ENCODE measurements around the gene NPAS3. TPM values are rescaled to one million over a fixed set of nuclear protein-coding genes. Genes with fewer than 3 reads are reported as not detected.

Gene NPAS3
- polyA plus RNA-seq, 2 of the 4 experiments (the other 2 are of a cell fraction) = not detected

DNA sequence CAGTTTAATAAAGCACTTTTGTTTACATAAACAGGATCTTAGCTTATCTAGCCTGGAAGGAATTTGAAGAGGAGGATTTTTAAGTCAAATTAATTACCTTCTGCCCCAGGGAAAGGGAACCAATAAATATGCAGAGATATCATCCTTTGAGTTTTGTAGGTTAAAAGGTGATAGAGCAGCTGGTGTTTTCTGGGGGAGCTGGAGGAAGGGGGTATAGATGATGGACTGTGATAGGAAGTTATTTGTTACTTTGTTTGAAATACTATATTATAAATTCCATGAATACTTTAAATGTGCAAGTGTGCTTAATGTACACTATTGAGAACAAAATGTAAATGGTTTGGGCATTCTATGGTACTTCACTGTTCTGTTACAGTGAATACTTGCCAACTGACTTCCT is 55.2 kb downstream of the NPAS3 start:
- no peaks in the 10 kb centered on the region for H3K4me1 ChIP-seq

GRCh38 chr14:32996343-32996742 is 57.7 kb downstream of the NPAS3 start:
- H3K27ac ChIP-seq = no peak overlapping the region
- ChIA-PET CTCF (interaction anchor here (0.6 kb wide), 1 partner anchor 189 kb away, joined by 5 read pairs; no protein-coding TSS in a partner anchor), POLR2A (no interaction called here)
- no peak for ATAC-seq
- no peaks in the 10 kb centered on the region for H3K4me1 ChIP-seq
- H3K4me3 ChIP-seq = no peak overlapping the region
- WGBS (ENCODE audit: missing lambda C conversion rate) = 0% methylated on average over 1 of the region's 3 CpGs
- no peaks in the 10 kb centered on the region for H3K9me3 ChIP-seq
- FAIRE-seq = no peak
- TF ChIP-seq NPAS2 (CRISPR knock-in tag; IDR thresholded peaks at IDR 0.05; ENCODE audit: borderline replicate concordance) (no peak), HOXA7 (CRISPR knock-in tag; IDR thresholded peaks at IDR 0.05) (no peak), FOXS1 (CRISPR knock-in tag; IDR thresholded peaks at IDR 0.05) (no peak), MAZ (IDR thresholded peaks at IDR 0.05; ENCODE audit: borderline replicate concordance, low read depth, low read length) (no peak)
- no peak overlapping the region for H3K4me2 ChIP-seq
- DNase-seq (ENCODE audit: low read depth in 1 of 2, low spot score in 1 of 2) = no peak

More for the DNA sequence above, 55.2 kb downstream of the NPAS3 start:
- Histone ChIP-seq H3K27ac (no peak overlapping the region), H3K4me3 (no peak overlapping the region), H3K4me2 (no peak overlapping the region), H3K9me3 (no peaks in the 10 kb centered on the region)
- ATAC-seq = no peak
- DNase-seq (ENCODE audit: low read depth in 1 of 2, low spot score in 1 of 2) = no peak
- TF ChIP-seq POLR2A (IDR thresholded peaks at IDR 0.05; ENCODE audit: low read length) = no peak
- no peak for TF ChIP-seq MAFK (IDR thresholded peaks at IDR 0.05; ENCODE audit: partially characterized antibody)
- no peak for TF ChIP-seq HOXB13 (CRISPR knock-in tag; IDR thresholded peaks at IDR 0.05; ENCODE audit: low read depth)
- TF ChIP-seq HOXA7 (CRISPR knock-in tag; IDR thresholded peaks at IDR 0.05) = no peak
- no peak for TF ChIP-seq CHD4 (IDR thresholded peaks at IDR 0.05; ENCODE audit: borderline replicate concordance)
- TF ChIP-seq CBX2 (IDR thresholded peaks at IDR 0.05; ENCODE audit: borderline replicate concordance, low read depth) = no peak
- TF ChIP-seq BHLHE40 (IDR thresholded peaks at IDR 0.05; ENCODE audit: low read depth, low read length) = no peak
- TF ChIP-seq MAZ (IDR thresholded peaks at IDR 0.05; ENCODE audit: borderline replicate concordance, low read depth, low read length) = no peak
- TF ChIP-seq CBX8 (IDR thresholded peaks at IDR 0.05) = no peak
- CTCF ChIA-PET = no interaction called here
- FAIRE-seq = no peak
- POLR2A ChIA-PET = no interaction called here

DNA sequence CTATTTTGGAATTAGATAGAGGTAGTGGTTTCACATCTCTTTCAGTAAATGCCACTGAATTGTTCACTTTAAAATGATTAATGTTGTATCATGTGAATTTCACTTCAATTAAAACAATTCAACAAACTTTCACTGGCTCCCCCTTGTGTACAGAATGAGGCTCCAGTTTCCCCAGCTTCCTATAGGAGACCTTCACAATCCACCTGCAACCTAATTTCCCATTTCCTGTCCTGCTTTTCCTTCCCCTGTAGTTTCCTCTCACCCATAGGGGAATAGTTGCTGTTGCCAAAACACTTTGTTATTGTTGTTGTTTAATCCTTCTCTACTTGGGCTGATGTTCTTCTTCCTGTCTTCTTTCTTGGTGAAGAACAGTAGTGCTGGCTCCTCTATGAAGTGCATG is 59.8 kb downstream of the NPAS3 start:
- CTCF ChIA-PET = no interaction called here
- TF ChIP-seq CBX2 (IDR thresholded peaks at IDR 0.05; ENCODE audit: borderline replicate concordance, low read depth) (no peak), PHF8 (IDR thresholded peaks at IDR 0.05; ENCODE audit: borderline replicate concordance, low read depth) (no peak), CTCF (IDR thresholded peaks at IDR 0.05) (0 out of 3 replicates have a peak, but pooled peaks have one; percentile 7), NFE2L2 (conservative IDR thresholded peaks at IDR 0.05; ENCODE audit: low read length) (no peak), FOXS1 (CRISPR knock-in tag; IDR thresholded peaks at IDR 0.05) (no peak), MAFK (IDR thresholded peaks at IDR 0.05; ENCODE audit: partially characterized antibody) (no peak)
- TF ChIP-seq, protein P1, sequence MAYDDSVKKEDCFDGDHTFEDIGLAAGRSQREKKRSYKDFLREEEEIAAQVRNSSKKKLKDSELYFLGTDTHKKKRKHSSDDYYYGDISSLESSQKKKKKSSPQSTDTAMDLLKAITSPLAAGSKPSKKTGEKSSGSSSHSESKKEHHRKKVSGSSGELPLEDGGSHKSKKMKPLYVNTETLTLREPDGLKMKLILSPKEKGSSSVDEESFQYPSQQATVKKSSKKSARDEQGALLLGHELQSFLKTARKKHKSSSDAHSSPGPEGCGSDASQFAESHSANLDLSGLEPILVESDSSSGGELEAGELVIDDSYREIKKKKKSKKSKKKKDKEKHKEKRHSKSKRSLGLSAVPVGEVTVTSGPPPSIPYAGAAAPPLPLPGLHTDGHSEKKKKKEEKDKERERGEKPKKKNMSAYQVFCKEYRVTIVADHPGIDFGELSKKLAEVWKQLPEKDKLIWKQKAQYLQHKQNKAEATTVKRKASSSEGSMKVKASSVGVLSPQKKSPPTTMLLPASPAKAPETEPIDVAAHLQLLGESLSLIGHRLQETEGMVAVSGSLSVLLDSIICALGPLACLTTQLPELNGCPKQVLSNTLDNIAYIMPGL (CRISPR knock-in tag; IDR thresholded peaks at IDR 0.05; ENCODE audit: borderline replicate concordance) = no peak
- DNase-seq (ENCODE audit: low read depth in 1 of 2, low spot score in 1 of 2) (no peak), FAIRE-seq (no peak), ATAC-seq (no peak)
- Histone ChIP-seq H3K4me1 (no peaks in the 10 kb centered on the region), H3K9me3 (no peaks in the 10 kb centered on the region), H3K27ac (no peak overlapping the region), H3K4me2 (no peak overlapping the region), H3K4me3 (no peak overlapping the region)
- POLR2A ChIA-PET = no interaction called here

GRCh38 chr14:33009673-33010072 is 71.0 kb downstream of the NPAS3 start:
- DNase-seq (ENCODE audit: low read depth in 1 of 2, low spot score in 1 of 2) (no peak), FAIRE-seq (no peak), ATAC-seq (no peak)
- no peaks in the 10 kb centered on the region for H3K4me1 ChIP-seq
- 16% methylated on average over 3 of the region's 3 CpGs for WGBS (ENCODE audit: missing lambda C conversion rate)
- H3K27ac ChIP-seq = no peak overlapping the region
- H3K9me3 ChIP-seq = no peaks in the 10 kb centered on the region
- ChIA-PET POLR2A (no interaction called here), CTCF (no interaction called here)
- TF ChIP-seq RNF2 (IDR thresholded peaks at IDR 0.05; ENCODE audit: borderline replicate concordance, low read depth) (no peak), CEBPB (IDR thresholded peaks at IDR 0.05) (no peak), JUNB (IDR thresholded peaks at IDR 0.05) (no peak), EHF (CRISPR knock-in tag; IDR thresholded peaks at IDR 0.05) (no peak), MAFK (IDR thresholded peaks at IDR 0.05; ENCODE audit: partially characterized antibody) (no peak), KDM5A (IDR thresholded peaks at IDR 0.05) (no peak), HOXB13 (CRISPR knock-in tag; IDR thresholded peaks at IDR 0.05; ENCODE audit: low read depth) (no peak), TFCP2L1 (CRISPR knock-in tag; IDR thresholded peaks at IDR 0.05) (no peak), MAZ (IDR thresholded peaks at IDR 0.05; ENCODE audit: borderline replicate concordance, low read depth, low read length) (no peak)
- TF ChIP-seq, protein P2, sequence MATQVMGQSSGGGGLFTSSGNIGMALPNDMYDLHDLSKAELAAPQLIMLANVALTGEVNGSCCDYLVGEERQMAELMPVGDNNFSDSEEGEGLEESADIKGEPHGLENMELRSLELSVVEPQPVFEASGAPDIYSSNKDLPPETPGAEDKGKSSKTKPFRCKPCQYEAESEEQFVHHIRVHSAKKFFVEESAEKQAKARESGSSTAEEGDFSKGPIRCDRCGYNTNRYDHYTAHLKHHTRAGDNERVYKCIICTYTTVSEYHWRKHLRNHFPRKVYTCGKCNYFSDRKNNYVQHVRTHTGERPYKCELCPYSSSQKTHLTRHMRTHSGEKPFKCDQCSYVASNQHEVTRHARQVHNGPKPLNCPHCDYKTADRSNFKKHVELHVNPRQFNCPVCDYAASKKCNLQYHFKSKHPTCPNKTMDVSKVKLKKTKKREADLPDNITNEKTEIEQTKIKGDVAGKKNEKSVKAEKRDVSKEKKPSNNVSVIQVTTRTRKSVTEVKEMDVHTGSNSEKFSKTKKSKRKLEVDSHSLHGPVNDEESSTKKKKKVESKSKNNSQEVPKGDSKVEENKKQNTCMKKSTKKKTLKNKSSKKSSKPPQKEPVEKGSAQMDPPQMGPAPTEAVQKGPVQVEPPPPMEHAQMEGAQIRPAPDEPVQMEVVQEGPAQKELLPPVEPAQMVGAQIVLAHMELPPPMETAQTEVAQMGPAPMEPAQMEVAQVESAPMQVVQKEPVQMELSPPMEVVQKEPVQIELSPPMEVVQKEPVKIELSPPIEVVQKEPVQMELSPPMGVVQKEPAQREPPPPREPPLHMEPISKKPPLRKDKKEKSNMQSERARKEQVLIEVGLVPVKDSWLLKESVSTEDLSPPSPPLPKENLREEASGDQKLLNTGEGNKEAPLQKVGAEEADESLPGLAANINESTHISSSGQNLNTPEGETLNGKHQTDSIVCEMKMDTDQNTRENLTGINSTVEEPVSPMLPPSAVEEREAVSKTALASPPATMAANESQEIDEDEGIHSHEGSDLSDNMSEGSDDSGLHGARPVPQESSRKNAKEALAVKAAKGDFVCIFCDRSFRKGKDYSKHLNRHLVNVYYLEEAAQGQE (IDR thresholded peaks at IDR 0.05) = no peak
- TF ChIP-seq, protein P1 (CRISPR knock-in tag; IDR thresholded peaks at IDR 0.05; ENCODE audit: borderline replicate concordance) = no peak
- H3K4me3 ChIP-seq = no peak overlapping the region
- H3K4me2 ChIP-seq = no peak overlapping the region

Measured in A549 (cell line).